ENCODE data around the gene RFC4.

The RFC4 gene

DNA sequence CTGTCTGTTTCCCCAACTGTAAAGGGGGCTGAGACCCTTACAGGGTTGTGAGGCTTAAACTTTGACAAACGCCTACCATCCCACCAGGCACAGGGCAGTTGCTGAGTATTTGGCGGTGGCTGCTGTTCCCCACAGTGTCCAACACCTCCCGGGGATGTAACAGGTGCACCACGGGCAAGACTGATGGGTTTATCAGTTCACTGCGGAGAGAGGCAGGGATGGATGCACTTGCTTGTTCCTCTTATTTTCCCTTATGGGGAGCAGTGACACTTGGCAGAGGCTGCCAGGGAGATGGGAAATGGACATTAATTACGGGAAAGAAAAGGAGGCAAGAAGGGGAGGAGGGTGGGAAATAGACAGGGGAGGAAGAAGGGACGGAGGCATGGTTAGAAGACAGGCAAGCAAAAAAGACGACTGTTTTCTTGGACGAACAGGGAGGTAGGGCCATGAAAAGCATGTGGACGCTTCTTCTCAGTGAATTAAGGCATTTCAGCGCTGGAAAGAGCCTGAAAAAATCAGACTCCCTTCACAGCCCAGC is 19.7 kb upstream of the RFC4 start:
- no peak for TF ChIP-seq TCF4 (CRISPR knock-in tag; IDR thresholded peaks at IDR 0.05; ENCODE audit: borderline replicate concordance)
- TF ChIP-seq, protein P1, sequence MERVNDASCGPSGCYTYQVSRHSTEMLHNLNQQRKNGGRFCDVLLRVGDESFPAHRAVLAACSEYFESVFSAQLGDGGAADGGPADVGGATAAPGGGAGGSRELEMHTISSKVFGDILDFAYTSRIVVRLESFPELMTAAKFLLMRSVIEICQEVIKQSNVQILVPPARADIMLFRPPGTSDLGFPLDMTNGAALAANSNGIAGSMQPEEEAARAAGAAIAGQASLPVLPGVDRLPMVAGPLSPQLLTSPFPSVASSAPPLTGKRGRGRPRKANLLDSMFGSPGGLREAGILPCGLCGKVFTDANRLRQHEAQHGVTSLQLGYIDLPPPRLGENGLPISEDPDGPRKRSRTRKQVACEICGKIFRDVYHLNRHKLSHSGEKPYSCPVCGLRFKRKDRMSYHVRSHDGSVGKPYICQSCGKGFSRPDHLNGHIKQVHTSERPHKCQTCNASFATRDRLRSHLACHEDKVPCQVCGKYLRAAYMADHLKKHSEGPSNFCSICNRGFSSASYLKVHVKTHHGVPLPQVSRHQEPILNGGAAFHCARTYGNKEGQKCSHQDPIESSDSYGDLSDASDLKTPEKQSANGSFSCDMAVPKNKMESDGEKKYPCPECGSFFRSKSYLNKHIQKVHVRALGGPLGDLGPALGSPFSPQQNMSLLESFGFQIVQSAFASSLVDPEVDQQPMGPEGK (CRISPR knock-in tag; IDR thresholded peaks at IDR 0.05; ENCODE audit: borderline replicate concordance) = no peak
- no peak for TF ChIP-seq ZC3H10 (CRISPR knock-in tag; IDR thresholded peaks at IDR 0.05)
- TF ChIP-seq ZNF8 (CRISPR knock-in tag; IDR thresholded peaks at IDR 0.05) = no peak
- no peak for TF ChIP-seq BACH2 (CRISPR knock-in tag; IDR thresholded peaks at IDR 0.05; ENCODE audit: borderline replicate concordance)
- TF ChIP-seq ESRRG (CRISPR knock-in tag; IDR thresholded peaks at IDR 0.05) = no peak
- TF ChIP-seq OSR1 (CRISPR knock-in tag; IDR thresholded peaks at IDR 0.05) = no peak
- TF ChIP-seq, protein P2, sequence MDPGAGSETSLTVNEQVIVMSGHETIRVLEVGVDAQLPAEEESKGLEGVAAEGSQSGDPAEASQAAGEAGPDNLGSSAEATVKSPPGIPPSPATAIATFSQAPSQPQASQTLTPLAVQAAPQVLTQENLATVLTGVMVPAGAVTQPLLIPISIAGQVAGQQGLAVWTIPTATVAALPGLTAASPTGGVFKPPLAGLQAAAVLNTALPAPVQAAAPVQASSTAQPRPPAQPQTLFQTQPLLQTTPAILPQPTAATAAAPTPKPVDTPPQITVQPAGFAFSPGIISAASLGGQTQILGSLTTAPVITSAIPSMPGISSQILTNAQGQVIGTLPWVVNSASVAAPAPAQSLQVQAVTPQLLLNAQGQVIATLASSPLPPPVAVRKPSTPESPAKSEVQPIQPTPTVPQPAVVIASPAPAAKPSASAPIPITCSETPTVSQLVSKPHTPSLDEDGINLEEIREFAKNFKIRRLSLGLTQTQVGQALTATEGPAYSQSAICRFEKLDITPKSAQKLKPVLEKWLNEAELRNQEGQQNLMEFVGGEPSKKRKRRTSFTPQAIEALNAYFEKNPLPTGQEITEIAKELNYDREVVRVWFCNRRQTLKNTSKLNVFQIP (CRISPR knock-in tag; IDR thresholded peaks at IDR 0.05; ENCODE audit: borderline replicate concordance, low read depth) = no peak
- no peak for TF ChIP-seq ARNTL (CRISPR knock-in tag; IDR thresholded peaks at IDR 0.05; ENCODE audit: borderline replicate concordance, low read depth)
- TF ChIP-seq ISL1 (CRISPR knock-in tag; IDR thresholded peaks at IDR 0.05) = no peak
- no peak for TF ChIP-seq GLIS3 (CRISPR knock-in tag; IDR thresholded peaks at IDR 0.05)
- TF ChIP-seq, protein P3, sequence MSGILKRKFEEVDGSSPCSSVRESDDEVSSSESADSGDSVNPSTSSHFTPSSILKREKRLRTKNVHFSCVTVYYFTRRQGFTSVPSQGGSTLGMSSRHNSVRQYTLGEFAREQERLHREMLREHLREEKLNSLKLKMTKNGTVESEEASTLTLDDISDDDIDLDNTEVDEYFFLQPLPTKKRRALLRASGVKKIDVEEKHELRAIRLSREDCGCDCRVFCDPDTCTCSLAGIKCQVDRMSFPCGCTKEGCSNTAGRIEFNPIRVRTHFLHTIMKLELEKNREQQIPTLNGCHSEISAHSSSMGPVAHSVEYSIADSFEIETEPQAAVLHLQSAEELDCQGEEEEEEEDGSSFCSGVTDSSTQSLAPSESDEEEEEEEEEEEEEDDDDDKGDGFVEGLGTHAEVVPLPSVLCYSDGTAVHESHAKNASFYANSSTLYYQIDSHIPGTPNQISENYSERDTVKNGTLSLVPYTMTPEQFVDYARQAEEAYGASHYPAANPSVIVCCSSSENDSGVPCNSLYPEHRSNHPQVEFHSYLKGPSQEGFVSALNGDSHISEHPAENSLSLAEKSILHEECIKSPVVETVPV (CRISPR knock-in tag; IDR thresholded peaks at IDR 0.05) = no peak
- no peak for TF ChIP-seq PPARA (CRISPR knock-in tag; IDR thresholded peaks at IDR 0.05; ENCODE audit: borderline replicate concordance)
- no peak for ATAC-seq

DNA sequence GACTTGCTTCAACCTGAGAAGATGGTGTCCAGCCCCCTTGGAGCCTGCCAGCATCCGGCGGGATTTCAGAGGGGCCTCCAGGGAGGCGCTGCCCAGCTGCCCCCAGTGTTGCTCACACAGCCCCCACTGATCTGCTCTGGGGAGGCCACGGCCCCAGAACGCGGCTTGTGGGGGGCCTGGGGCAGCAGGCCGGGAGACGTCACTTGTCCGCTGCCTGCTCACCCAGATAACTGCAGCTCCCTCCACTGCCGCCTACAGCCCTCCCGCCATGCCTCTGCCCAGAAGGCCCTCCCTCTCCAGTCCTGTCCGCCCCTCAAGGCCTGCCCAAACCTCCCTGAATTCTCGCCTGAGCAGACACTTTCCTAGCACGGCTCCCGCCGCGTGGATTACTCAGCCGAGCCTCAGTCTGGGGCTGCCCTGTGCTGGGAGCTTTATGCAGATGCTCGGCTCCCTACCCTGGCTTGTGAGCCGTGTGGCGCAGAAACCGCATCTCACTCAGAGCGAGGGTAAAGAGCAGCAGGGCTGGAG is 19.1 kb upstream of the RFC4 start:
- TF ChIP-seq ZC3H10 (CRISPR knock-in tag; IDR thresholded peaks at IDR 0.05) (no peak), CSDC2 (CRISPR knock-in tag; IDR thresholded peaks at IDR 0.05) (no peak), ESRRG (CRISPR knock-in tag; IDR thresholded peaks at IDR 0.05) (no peak), ZNF70 (CRISPR knock-in tag; IDR thresholded peaks at IDR 0.05) (no peak), OSR1 (CRISPR knock-in tag; IDR thresholded peaks at IDR 0.05) (no peak), SNAI2 (CRISPR knock-in tag; IDR thresholded peaks at IDR 0.05) (no peak), TCF4 (CRISPR knock-in tag; IDR thresholded peaks at IDR 0.05; ENCODE audit: borderline replicate concordance) (no peak), ZNF565 (CRISPR knock-in tag; conservative IDR thresholded peaks at IDR 0.05; ENCODE audit: low read depth) (no peak)
- TF ChIP-seq, protein P2 (CRISPR knock-in tag; IDR thresholded peaks at IDR 0.05; ENCODE audit: borderline replicate concordance, low read depth) = no peak
- TF ChIP-seq, protein P4, sequence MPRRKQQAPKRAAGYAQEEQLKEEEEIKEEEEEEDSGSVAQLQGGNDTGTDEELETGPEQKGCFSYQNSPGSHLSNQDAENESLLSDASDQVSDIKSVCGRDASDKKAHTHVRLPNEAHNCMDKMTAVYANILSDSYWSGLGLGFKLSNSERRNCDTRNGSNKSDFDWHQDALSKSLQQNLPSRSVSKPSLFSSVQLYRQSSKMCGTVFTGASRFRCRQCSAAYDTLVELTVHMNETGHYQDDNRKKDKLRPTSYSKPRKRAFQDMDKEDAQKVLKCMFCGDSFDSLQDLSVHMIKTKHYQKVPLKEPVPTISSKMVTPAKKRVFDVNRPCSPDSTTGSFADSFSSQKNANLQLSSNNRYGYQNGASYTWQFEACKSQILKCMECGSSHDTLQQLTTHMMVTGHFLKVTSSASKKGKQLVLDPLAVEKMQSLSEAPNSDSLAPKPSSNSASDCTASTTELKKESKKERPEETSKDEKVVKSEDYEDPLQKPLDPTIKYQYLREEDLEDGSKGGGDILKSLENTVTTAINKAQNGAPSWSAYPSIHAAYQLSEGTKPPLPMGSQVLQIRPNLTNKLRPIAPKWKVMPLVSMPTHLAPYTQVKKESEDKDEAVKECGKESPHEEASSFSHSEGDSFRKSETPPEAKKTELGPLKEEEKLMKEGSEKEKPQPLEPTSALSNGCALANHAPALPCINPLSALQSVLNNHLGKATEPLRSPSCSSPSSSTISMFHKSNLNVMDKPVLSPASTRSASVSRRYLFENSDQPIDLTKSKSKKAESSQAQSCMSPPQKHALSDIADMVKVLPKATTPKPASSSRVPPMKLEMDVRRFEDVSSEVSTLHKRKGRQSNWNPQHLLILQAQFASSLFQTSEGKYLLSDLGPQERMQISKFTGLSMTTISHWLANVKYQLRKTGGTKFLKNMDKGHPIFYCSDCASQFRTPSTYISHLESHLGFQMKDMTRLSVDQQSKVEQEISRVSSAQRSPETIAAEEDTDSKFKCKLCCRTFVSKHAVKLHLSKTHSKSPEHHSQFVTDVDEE (CRISPR knock-in tag; IDR thresholded peaks at IDR 0.05) = no peak
- no peak for ATAC-seq

DNA sequence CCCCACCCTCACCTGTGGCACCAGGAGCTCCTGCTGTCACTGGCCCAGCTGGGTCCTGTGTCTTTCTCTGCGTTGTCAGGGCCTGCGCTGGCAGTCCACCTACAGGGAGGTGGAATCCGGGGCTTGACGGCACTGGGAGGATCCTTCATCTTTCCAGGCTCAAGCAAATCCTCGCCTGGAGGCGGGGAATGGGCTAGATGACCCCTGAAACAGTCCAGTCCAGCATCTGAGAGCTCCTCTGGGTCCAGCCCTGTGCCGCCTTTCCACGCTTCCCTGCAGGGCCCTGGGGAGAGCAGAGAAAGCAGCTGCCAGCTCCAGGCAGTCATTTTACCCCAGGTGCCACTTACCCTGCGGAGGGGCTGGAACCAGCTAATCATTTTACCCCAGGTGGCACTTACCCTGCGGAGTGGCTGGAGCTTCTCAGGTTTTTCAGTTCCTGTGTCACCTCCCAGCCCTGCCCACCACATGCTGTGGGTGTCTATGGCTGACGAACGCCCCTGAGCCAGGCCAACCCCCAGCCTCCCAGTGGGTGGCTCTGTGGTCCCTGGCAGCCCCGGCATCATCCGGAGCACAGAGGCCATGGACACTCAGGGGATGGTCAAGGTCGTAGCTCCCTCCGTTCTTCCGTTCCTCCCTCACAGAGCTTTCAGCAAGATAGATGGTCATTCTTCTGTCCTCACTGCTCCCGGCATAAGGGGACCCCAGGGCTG is 18.3 kb upstream of the RFC4 start:
- no peak for ATAC-seq
- TF ChIP-seq ISL1 (CRISPR knock-in tag; IDR thresholded peaks at IDR 0.05) (no peak), TOX (CRISPR knock-in tag; IDR thresholded peaks at IDR 0.05; ENCODE audit: borderline replicate concordance) (no peak), ZNF8 (CRISPR knock-in tag; IDR thresholded peaks at IDR 0.05) (no peak), SNAI2 (CRISPR knock-in tag; IDR thresholded peaks at IDR 0.05) (no peak), PPARA (CRISPR knock-in tag; IDR thresholded peaks at IDR 0.05; ENCODE audit: borderline replicate concordance) (no peak)
- TF ChIP-seq, protein P3 (CRISPR knock-in tag; IDR thresholded peaks at IDR 0.05) = no peak
- TF ChIP-seq, protein P5, sequence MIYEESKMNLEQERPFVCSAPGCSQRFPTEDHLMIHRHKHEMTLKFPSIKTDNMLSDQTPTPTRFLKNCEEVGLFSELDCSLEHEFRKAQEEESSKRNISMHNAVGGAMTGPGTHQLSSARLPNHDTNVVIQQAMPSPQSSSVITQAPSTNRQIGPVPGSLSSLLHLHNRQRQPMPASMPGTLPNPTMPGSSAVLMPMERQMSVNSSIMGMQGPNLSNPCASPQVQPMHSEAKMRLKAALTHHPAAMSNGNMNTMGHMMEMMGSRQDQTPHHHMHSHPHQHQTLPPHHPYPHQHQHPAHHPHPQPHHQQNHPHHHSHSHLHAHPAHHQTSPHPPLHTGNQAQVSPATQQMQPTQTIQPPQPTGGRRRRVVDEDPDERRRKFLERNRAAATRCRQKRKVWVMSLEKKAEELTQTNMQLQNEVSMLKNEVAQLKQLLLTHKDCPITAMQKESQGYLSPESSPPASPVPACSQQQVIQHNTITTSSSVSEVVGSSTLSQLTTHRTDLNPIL (CRISPR knock-in tag; IDR thresholded peaks at IDR 0.05; ENCODE audit: low read depth) = no peak
- TF ChIP-seq, protein P2 (CRISPR knock-in tag; IDR thresholded peaks at IDR 0.05; ENCODE audit: borderline replicate concordance, low read depth) = no peak
